ENCODE data around the gene LIG1.

DNA sequence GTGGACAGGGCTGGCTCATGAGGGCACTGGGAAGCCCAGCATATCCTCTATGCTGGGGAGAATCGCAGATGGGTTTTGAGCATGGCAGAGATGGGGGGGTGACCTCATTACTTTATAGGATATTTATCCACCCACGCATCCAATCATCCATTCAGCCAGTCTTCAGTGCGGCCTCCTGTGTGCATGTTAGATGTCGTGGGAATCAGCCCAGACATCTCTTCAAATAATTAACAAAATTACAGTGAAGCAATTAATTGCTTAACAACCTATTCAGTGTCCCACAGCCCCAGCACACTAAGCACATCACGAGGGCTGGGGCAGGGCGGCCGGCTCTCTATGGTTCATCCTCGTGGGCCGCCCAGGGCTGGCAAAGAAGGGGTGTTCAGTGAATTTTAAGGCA is 21.6 kb downstream of the LIG1 start:
- TF ChIP-seq CTCF (IDR thresholded peaks at IDR 0.05; ENCODE audit: low read length) (no peak), EZH2 (IDR thresholded peaks at IDR 0.05; ENCODE audit: borderline replicate concordance, low read length) (no peak)

Measured in OCI-LY1 (cell line).